Prostate gland (tissue), 2 donors: ENCODE data around the gene MYH15.

Experiments used
- CTCF ChIP-seq, 4 experiments: fragments of 200-600 bp in 2 of 4; fragments of 450-650 bp in 2 of 4; sonication (generic) in 2 of 4; IDR thresholded peaks; 1 replicate in 3 of 4; 2 replicates in 1 of 4; pipeline ENCODE4 v1.5.1; 2016 to 2019; ENCODE audit warnings: antibody characterized with exemption in 4 of 4, mild to moderate bottlenecking in 2 of 4, moderate library complexity in 2 of 4
- POLR2A ChIP-seq: fragments of 450-650 bp; IDR thresholded peaks from one replicate; pipeline ENCODE4 v1.6.1; 2016; ENCODE audit warnings: antibody characterized with exemption, mild to moderate bottlenecking
- POLR2AphosphoS5 ChIP-seq: sonication (generic); formaldehyde crosslinking; IDR thresholded peaks from one replicate; pipeline ENCODE4 v1.6.1; 2017; ENCODE audit warnings: antibody characterized with exemption

GRCh38 chr3:108485146-108485545, 25.2 kb downstream of the MYH15 start:
- TF ChIP-seq CTCF (IDR thresholded peaks at IDR 0.05) = no peak
- TF ChIP-seq POLR2AphosphoS5 = no peak
- no peak for TF ChIP-seq POLR2A
